Esophagus squamous epithelium (tissue), 4 donors: ENCODE results near the gene ZNF548.

Experiments
- CTCF ChIP-seq, 6 experiments: fragments of 450-650 bp in 4 of 6; fragments of 200-600 bp in 2 of 6; sonication (generic) in 2 of 6; IDR thresholded peaks; one replicate each; pipeline ENCODE4 v1.5.1; 2016 to 2019; ENCODE audit warnings: antibody characterized with exemption in 6 of 6, mild to moderate bottlenecking in 4 of 6, moderate library complexity in 4 of 6
- POLR2A ChIP-seq, 4 donors: fragments of 450-650 bp; IDR thresholded peaks; one replicate each; pipeline ENCODE4 v1.6.1; 2017; ENCODE audit warnings: antibody characterized with exemption in 4 of 4, mild to moderate bottlenecking in 4 of 4, moderate library complexity in 3 of 4

- TF ChIP-seq POLR2A (IDR thresholded peaks at IDR 0.05): no peak
- TF ChIP-seq CTCF (IDR thresholded peaks at IDR 0.05): no peak
These were observed 6.1 kb downstream of the ZNF548 start for GRCh38 chr19:57395710-57396109.
